IPS-11a (cell line): ENCODE measurements around the gene USP30.
A peak's percentile ranks its signal among the peaks of the same experiment; 100 is the strongest.
"Not testable (repeated sequence)": the region's sequence is repeated elsewhere in the genome, so short reads cannot be mapped to it uniquely, and the experiment has no call there.

ENCODE experiments used
- H3K4me3 ChIP-seq: one replicate; pipeline ENCODE4 v1.5.1; 2013; ENCODE audit warnings: low read depth, low read length, control low read depth

Gene USP30

GRCh38 chr12:109052097-109052413 lies 321 bp upstream of the USP30 start:
- H3K4me3 ChIP-seq: no peak overlapping the region

DNA sequence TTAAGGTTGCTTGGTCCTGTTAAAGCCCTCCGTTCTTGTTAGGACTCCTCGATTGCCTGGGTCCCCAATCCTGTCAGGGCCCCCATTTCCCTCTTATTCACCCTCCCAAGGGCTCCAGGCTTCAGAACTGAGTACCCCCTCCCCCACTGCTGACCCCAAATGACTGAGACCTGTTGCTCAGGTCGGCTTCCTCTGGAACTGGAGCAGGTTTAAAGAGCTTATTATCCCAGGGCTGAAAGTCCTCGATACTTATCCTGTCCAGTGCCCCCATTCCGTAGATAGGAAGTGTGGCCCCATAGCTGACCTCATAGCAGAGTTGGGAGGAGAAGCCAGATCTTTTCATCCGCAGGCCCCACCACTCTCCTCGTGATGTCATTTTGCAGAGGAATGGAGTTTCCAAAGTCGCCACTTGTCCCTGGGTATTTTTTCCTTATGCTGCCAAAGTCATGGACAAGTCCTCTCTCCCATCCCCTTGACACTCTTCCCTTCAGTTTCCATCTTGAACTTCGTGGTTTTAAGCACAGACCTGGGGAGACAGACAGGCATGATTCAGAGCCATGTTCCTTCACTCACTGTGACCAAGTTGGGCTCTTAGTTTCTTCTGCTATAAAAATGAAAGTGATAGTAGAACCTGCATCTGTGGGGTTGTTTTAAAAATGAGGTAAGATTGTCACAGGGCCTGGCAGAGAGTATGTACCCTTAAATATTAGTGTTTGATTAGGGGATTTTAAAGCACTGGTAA lies 1.2 kb downstream of the USP30 start:
- peak overlapping the region; percentile 93 for H3K4me3 ChIP-seq

- not testable (repeated sequence) for H3K4me3 ChIP-seq
Observed at GRCh38 chr12:109054124-109054513, 1.7 kb downstream of the USP30 start.

- H3K4me3 ChIP-seq: no peak overlapping the region
Observed at GRCh38 chr12:109054520-109054919, 2.1 kb downstream of the USP30 start.

GRCh38 chr12:109056891-109057290 lies 4.5 kb downstream of the USP30 start:
- no peak overlapping the region for H3K4me3 ChIP-seq

- H3K4me3 ChIP-seq: no peak overlapping the region
Observed at GRCh38 chr12:109057376-109057775, 5.0 kb downstream of the USP30 start.

DNA sequence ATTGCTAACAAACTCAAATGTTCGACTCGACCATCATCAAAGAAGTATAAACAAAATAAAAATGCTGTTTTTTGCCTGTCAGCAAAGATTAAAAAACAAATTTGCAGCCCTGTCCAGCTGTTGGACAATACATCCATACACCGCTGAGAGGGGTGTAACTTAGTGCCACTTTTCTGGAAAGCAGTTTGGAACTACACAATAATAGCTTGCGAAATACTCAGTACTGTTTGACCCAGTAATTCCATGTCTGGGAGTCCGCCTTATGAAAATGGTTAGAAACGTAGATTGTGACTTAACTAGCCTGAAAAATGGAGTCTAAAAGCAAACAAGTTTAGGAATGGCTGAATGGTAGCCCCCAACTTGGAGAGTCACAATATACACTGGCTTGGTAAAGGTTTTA lies 6.4 kb downstream of the USP30 start:
- no peak overlapping the region for H3K4me3 ChIP-seq

- H3K4me3 ChIP-seq: no peak overlapping the region
Observed at GRCh38 chr12:109064143-109064542, 11.8 kb downstream of the USP30 start.

DNA sequence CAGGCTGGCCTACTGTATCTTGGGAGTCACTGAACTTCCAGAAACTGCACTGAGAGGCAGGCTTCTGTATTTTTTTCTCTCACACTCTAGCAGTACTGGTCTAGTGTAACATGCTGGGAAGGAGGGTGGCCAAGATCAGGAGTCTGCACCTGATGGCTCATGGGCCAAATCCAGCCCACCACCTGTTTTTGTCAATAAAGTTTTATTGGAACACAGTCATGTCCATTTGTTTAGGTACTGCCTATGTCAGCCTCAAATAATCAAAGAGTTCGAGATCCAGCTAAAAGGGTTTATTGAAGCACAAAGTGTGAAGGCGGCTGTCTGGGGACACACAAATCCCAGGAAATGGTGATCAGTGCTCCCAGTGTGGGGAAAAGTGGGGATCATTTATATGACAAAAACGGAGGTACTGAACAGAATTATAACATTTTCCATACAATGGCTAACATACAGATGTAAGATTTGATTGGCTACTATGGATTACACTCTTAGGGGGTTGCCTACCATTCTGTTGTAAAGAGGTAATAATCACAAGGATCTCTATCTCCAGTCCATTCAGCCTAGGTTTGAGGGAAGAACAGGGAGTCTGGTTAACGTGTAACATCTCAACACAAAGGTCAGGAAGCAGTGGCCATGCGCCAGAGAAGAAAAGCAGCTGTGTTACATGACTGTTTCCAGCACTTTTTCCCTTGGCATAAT lies 12.9 kb downstream of the USP30 start:
- H3K4me3 ChIP-seq: no peak overlapping the region

- no peak overlapping the region for H3K4me3 ChIP-seq
Observed at GRCh38 chr12:109065853-109066193, 13.4 kb downstream of the USP30 start.

GRCh38 chr12:109069307-109070271 lies 17.2 kb downstream of the USP30 start:
- no peak overlapping the region for H3K4me3 ChIP-seq

GRCh38 chr12:109074866-109075265 lies 22.5 kb downstream of the USP30 start:
- no peak overlapping the region for H3K4me3 ChIP-seq

GRCh38 chr12:109082751-109083150 lies 30.4 kb downstream of the USP30 start:
- no peak overlapping the region for H3K4me3 ChIP-seq

- no peak overlapping the region for H3K4me3 ChIP-seq
Observed at GRCh38 chr12:109084425-109084824, 32.0 kb downstream of the USP30 start.

DNA sequence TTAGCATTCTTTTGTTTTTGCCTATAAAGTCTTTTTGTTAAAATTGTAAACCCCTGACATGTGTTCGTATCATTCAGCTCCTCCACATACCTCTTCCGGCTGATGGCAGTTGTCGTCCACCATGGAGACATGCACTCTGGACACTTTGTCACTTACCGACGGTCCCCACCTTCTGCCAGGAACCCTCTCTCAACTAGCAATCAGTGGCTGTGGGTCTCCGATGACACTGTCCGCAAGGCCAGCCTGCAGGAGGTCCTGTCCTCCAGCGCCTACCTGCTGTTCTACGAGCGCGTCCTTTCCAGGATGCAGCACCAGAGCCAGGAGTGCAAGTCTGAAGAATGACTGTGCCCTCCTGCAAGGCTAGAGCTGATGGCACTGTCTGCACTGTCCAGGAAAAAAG lies 33.2 kb downstream of the USP30 start:
- no peak overlapping the region for H3K4me3 ChIP-seq

- no peak overlapping the region for H3K4me3 ChIP-seq
Observed at GRCh38 chr12:109087250-109087649, 34.9 kb downstream of the USP30 start.

- H3K4me3 ChIP-seq: no peak overlapping the region
Observed at GRCh38 chr12:109088818-109089217, 36.4 kb downstream of the USP30 start.

DNA sequence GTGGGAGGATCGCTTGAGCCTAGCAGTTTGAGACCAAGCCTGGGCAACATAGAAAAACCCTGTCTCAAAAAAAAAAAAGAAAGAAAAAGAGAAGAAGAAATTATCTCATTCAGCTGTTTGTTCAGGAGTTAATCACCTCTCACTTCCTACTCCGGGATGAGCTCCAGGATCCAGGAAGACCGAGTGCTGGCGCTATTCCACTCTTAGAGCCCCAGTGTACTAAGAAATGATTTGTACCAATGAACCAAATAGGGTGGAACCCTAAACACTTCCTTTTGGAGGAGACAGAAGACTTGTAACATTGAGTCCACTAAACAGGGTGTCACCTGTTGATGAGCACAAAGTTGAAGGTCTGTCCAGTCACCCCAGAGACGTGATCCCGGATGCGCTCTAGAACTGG lies 37.3 kb downstream of the USP30 start:
- no peak overlapping the region for H3K4me3 ChIP-seq

GRCh38 chr12:109092497-109093021 lies 40.2 kb downstream of the USP30 start:
- H3K4me3 ChIP-seq: no peak overlapping the region

GRCh38 chr12:109093022-109093918 lies 40.9 kb downstream of the USP30 start, which contains the start of gene ALKBH2:
Gene ALKBH2 (minus strand): TSS chr12:109093472. CDS start chr12:109092786, 686 bp downstream.
- H3K4me3 ChIP-seq: peak within 1 kb of the TSS; percentile 21

GRCh38 chr12:109097140-109097434 lies 44.7 kb downstream of the USP30 start:
- H3K4me3 ChIP-seq: peak overlapping the region; percentile 65
